GM12891 (cell line): ENCODE measurements around the gene ARHGEF12.

ENCODE experiments used
- DNase-seq: peaks from one replicate; pipeline ENCODE4 v3.0.0; 2011; ENCODE audit warnings: low spot score; ENCODE audit not compliant: insufficient read length
- FAIRE-seq: peaks from 2 replicates; lab custom pipeline; 2011; peaks lifted over from hg19 to GRCh38; lab: Jason Lieb, UNC
- PAX5 ChIP-seq: IDR thresholded peaks from 2 replicates; pipeline ENCODE4 v1.6.1; 2011; ENCODE audit warnings: low read length, moderate library complexity, mild to moderate bottlenecking; ENCODE audit not compliant: insufficient read depth, severe bottlenecking
- POLR2A ChIP-seq: IDR thresholded peaks from 2 replicates; pipeline ENCODE4 v1.6.1; 2011; ENCODE audit warnings: low read depth, low read length, control low read depth
- POLR2AphosphoS5 ChIP-seq: IDR thresholded peaks from 2 replicates; pipeline ENCODE4 v1.6.1; 2011; ENCODE audit warnings: low read depth, low read length, control low read depth
- POU2F2 ChIP-seq: IDR thresholded peaks from 2 replicates; pipeline ENCODE4 v1.6.1; 2011; ENCODE audit warnings: low read depth, mild to moderate bottlenecking, control low read depth, low read length, moderate library complexity
- SPI1 ChIP-seq: IDR thresholded peaks from 2 replicates; pipeline ENCODE4 v1.6.1; 2011; ENCODE audit warnings: low read depth, low read length, control low read depth
- TAF1 ChIP-seq: IDR thresholded peaks from 2 replicates; pipeline ENCODE4 v1.6.1; 2011; ENCODE audit warnings: low read depth, low read length, control low read depth

The ARHGEF12 gene

GRCh38 chr11:120525261-120526171, 189.3 kb downstream of the ARHGEF12 start:
- DNase-seq (no peak), FAIRE-seq (no peak)
- no peak for TF ChIP-seq SPI1
- TF ChIP-seq PAX5, result no peak
- TF ChIP-seq TAF1, result no peak
- TF ChIP-seq POLR2A, result no peak
- TF ChIP-seq POLR2AphosphoS5, result no peak
- no peak for TF ChIP-seq POU2F2

GRCh38 chr11:120526241-120526640, 190.0 kb downstream of the ARHGEF12 start:
- no peak for FAIRE-seq
- no peak for DNase-seq
- TF ChIP-seq SPI1 (no peak), TAF1 (no peak), POLR2A (no peak), POLR2AphosphoS5 (no peak), POU2F2 (no peak), PAX5 (no peak)

- no peak for FAIRE-seq
- no peak for DNase-seq
- TF ChIP-seq PAX5 (no peak), POU2F2 (no peak), SPI1 (no peak), POLR2A (no peak), POLR2AphosphoS5 (no peak), TAF1 (no peak)
These were observed 191.0 kb downstream of the ARHGEF12 start for GRCh38 chr11:120527111-120527761.

GRCh38 chr11:120528749-120529148, 192.5 kb downstream of the ARHGEF12 start:
- DNase-seq, result no peak
- no peak for FAIRE-seq
- no peak for TF ChIP-seq POLR2AphosphoS5
- no peak for TF ChIP-seq TAF1
- TF ChIP-seq POU2F2, result no peak
- TF ChIP-seq POLR2A, result no peak
- no peak for TF ChIP-seq SPI1

- no peak for TF ChIP-seq POU2F2
- TF ChIP-seq POLR2A, result no peak
- TF ChIP-seq POLR2AphosphoS5, result no peak
- TF ChIP-seq PAX5, result no peak
- TF ChIP-seq SPI1, result no peak
- no peak for TF ChIP-seq TAF1
- no peak for DNase-seq
- no peak for FAIRE-seq
These were observed 193.0 kb downstream of the ARHGEF12 start for GRCh38 chr11:120529214-120529613.

GRCh38 chr11:120529911-120530310, 193.7 kb downstream of the ARHGEF12 start:
- DNase-seq, result no peak
- no peak for TF ChIP-seq POU2F2
- no peak for TF ChIP-seq POLR2AphosphoS5
- TF ChIP-seq PAX5, result no peak
- no peak for TF ChIP-seq POLR2A
- TF ChIP-seq SPI1, result no peak
- TF ChIP-seq TAF1, result no peak
- no peak for FAIRE-seq

GRCh38 chr11:120532082-120532831, 196.0 kb downstream of the ARHGEF12 start:
- TF ChIP-seq SPI1, result no peak
- no peak for TF ChIP-seq TAF1
- TF ChIP-seq PAX5, result no peak
- TF ChIP-seq POLR2AphosphoS5, result no peak
- no peak for TF ChIP-seq POLR2A
- TF ChIP-seq POU2F2, result no peak
- DNase-seq (no peak), FAIRE-seq (no peak)

GRCh38 chr11:120532832-120533196, 196.6 kb downstream of the ARHGEF12 start:
- TF ChIP-seq TAF1, result no peak
- TF ChIP-seq POU2F2, result no peak
- TF ChIP-seq POLR2AphosphoS5, result no peak
- no peak for TF ChIP-seq POLR2A
- TF ChIP-seq PAX5, result no peak
- no peak for TF ChIP-seq SPI1
- no peak for FAIRE-seq
- no peak for DNase-seq

GRCh38 chr11:120536091-120536796, 200.0 kb downstream of the ARHGEF12 start:
- TF ChIP-seq POLR2A (no peak), TAF1 (no peak), SPI1 (no peak), POU2F2 (no peak), POLR2AphosphoS5 (no peak)
- FAIRE-seq (no peak), DNase-seq (no peak)
